ENCODE results near the gene STX2.

STX2 gene

GRCh38 chr12:130839770-130840404 lies 837 bp upstream of the STX2 start:
- no peak for DNase-seq (ENCODE audit: low spot score)
- in situ Hi-C loops (cut with MboI; ENCODE audit: low sequenced_read_pairs, unreplicated experiment): no loop called here
- TF ChIP-seq CTCF (IDR thresholded peaks at IDR 0.05; ENCODE audit: borderline replicate concordance, control extremely low read depth, extremely low read depth, insufficient read depth, missing control alignments): no peak

GRCh38 chr12:130838284-130838950 lies 633 bp downstream of the STX2 start:
- peak; percentile 54 for DNase-seq (ENCODE audit: low spot score)
- in situ Hi-C loops (cut with MboI; ENCODE audit: low sequenced_read_pairs, unreplicated experiment): no loop called here
- no peak for TF ChIP-seq CTCF (IDR thresholded peaks at IDR 0.05; ENCODE audit: borderline replicate concordance, control extremely low read depth, extremely low read depth, insufficient read depth, missing control alignments)

- TF ChIP-seq CTCF (IDR thresholded peaks at IDR 0.05; ENCODE audit: borderline replicate concordance, control extremely low read depth, extremely low read depth, insufficient read depth, missing control alignments): no peak
- in situ Hi-C loops (cut with MboI; ENCODE audit: low sequenced_read_pairs, unreplicated experiment): no loop called here
- no peak for DNase-seq (ENCODE audit: low spot score)
Observed at GRCh38 chr12:130835436-130835835, 3.6 kb downstream of the STX2 start.

GRCh38 chr12:130835011-130835410 lies 4.0 kb downstream of the STX2 start:
- TF ChIP-seq CTCF (IDR thresholded peaks at IDR 0.05; ENCODE audit: borderline replicate concordance, control extremely low read depth, extremely low read depth, insufficient read depth, missing control alignments): no peak
- DNase-seq (ENCODE audit: low spot score): no peak
- in situ Hi-C loops (cut with MboI; ENCODE audit: low sequenced_read_pairs, unreplicated experiment): no loop called here

GRCh38 chr12:130832561-130833209 lies 6.4 kb downstream of the STX2 start:
- DNase-seq (ENCODE audit: low spot score): no peak
- TF ChIP-seq CTCF (IDR thresholded peaks at IDR 0.05; ENCODE audit: borderline replicate concordance, control extremely low read depth, extremely low read depth, insufficient read depth, missing control alignments): no peak
- in situ Hi-C loops (cut with MboI; ENCODE audit: low sequenced_read_pairs, unreplicated experiment): no loop called here

- in situ Hi-C loops (cut with MboI; ENCODE audit: low sequenced_read_pairs, unreplicated experiment): no loop called here
- TF ChIP-seq CTCF (IDR thresholded peaks at IDR 0.05; ENCODE audit: borderline replicate concordance, control extremely low read depth, extremely low read depth, insufficient read depth, missing control alignments): no peak
- DNase-seq (ENCODE audit: low spot score): no peak
Observed at GRCh38 chr12:130831876-130832405, 7.1 kb downstream of the STX2 start.

Data from GM13976 (cell line).